HG02943 (cell line): ENCODE data around the gene SH3RF1.

Source experiments
- ATAC-seq: cut with Tn5 transposase; IDR thresholded peaks from one replicate; pipeline ENCODE4 v1.9.1; 2021; ENCODE audit warnings: mild to moderate bottlenecking, low read depth, moderate library complexity; ENCODE audit not compliant: unreplicated experiment

Gene SH3RF1

GRCh38 chr4:169252339-169253112, 18.2 kb downstream of the SH3RF1 start:
- peak; percentile 93 for ATAC-seq

- ATAC-seq = no peak
Measured at GRCh38 chr4:169251291-169252235, 19.2 kb downstream of the SH3RF1 start.

GRCh38 chr4:169250796-169251195, 20.0 kb downstream of the SH3RF1 start:
- ATAC-seq = no peak

GRCh38 chr4:169249999-169250398, 20.8 kb downstream of the SH3RF1 start:
- no peak for ATAC-seq

GRCh38 chr4:169249214-169249973, 21.4 kb downstream of the SH3RF1 start:
- peak; percentile 51 for ATAC-seq

- no peak for ATAC-seq
Measured at GRCh38 chr4:169248645-169249044, 22.1 kb downstream of the SH3RF1 start.

- no peak for ATAC-seq
Measured at GRCh38 chr4:169246957-169247396, 23.8 kb downstream of the SH3RF1 start.

- no peak for ATAC-seq
Measured at GRCh38 chr4:169246279-169246678, 24.5 kb downstream of the SH3RF1 start.

GRCh38 chr4:169245061-169245460, 25.7 kb downstream of the SH3RF1 start:
- no peak for ATAC-seq

GRCh38 chr4:169243825-169244609, 26.7 kb downstream of the SH3RF1 start:
- ATAC-seq = no peak

GRCh38 chr4:169241464-169241863, 29.3 kb downstream of the SH3RF1 start:
- ATAC-seq = no peak

GRCh38 chr4:169239221-169239905, 31.4 kb downstream of the SH3RF1 start:
- no peak for ATAC-seq

GRCh38 chr4:169238445-169238844, 32.3 kb downstream of the SH3RF1 start:
- no peak for ATAC-seq

GRCh38 chr4:169236873-169237626, 33.7 kb downstream of the SH3RF1 start:
- ATAC-seq = no peak

GRCh38 chr4:169236078-169236477, 34.7 kb downstream of the SH3RF1 start:
- ATAC-seq = no peak

GRCh38 chr4:169234137-169234855, 36.5 kb downstream of the SH3RF1 start:
- ATAC-seq = no peak

- ATAC-seq = no peak
Measured at GRCh38 chr4:169233691-169234090, 37.1 kb downstream of the SH3RF1 start.

- ATAC-seq = no peak
Measured at GRCh38 chr4:169231647-169232262, 39.0 kb downstream of the SH3RF1 start.
